Measurements from ENCODE around the gene NAXE.

The NAXE gene

DNA sequence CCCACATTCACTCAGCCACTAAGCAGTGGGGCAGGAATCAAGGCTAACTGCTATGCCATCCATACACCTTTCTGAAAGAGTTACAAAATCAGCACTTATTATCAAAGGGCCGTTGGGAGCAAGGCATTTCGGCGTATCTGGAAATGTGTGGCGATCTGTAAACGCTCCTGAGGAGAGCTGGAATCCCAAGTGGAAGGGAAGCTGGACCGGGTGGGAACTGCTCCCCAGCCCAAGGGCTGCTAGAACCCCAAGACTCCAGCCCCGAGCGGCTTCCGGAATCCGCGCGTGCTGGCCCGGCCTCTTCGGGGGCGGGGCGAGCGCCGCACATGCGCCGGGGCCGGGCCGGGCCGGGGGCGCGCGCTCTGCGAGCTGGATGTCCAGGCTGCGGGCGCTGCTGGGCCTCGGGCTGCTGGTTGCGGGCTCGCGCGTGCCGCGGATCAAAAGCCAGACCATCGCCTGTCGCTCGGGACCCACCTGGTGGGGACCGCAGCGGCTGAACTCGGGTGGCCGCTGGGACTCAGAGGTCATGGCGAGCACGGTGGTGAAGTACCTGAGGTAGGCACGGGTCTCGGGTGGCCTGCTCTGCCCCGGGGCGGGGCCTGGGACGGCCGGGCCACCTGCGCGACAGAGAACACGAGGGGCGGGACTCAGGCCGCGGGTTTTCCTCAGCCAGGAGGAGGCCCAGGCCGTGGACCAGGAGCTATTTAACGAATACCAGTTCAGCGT lies at the start of gene NAXE:
Gene NAXE, plus strand, starts transcription at position 345 of the 726 bp plus-strand sequence. Its CDS starts 29 bp downstream, at position 374.
- Histone ChIP-seq H3K79me2 (ENCODE audit: low read length) (peaks cover 27% of the 10 kb centered on the region), H3K27ac (ENCODE audit: low read length) (peak within 1 kb of the TSS; percentile 37; the same call in 1 of the 2 replicates), H3K9me3 (replicated peaks; ENCODE audit: insufficient read depth, low read length) (no peaks in the 10 kb centered on the region), H2AFZ (ENCODE audit: low read length) (peak within 1 kb of the TSS; percentile 87), H3K4me2 (ENCODE audit: low read depth, low read length) (peak within 1 kb of the TSS; percentile 91), H3F3A (ENCODE audit: insufficient read depth, low read length) (peaks cover 35% of the 10 kb centered on the region), H3K9ac (ENCODE audit: low read length) (peak within 1 kb of the TSS; percentile 86), H3K4me1 (ENCODE audit: low read length) (peaks cover 20% of the 10 kb centered on the region), H4K20me1 (ENCODE audit: insufficient read depth, low read length) (no peaks in the 10 kb centered on the region), H3K36me3 (replicated peaks; ENCODE audit: insufficient read depth, low read length) (peaks cover 3% of the 10 kb centered on the region; the same call in 1 of the 2 replicates), H3K9me2 (replicated peaks; ENCODE audit: insufficient read depth, low read length) (no peaks in the 10 kb centered on the region), H3K27me3 (replicated peaks; ENCODE audit: insufficient read depth, low read length) (no peaks in the 10 kb centered on the region), H3K4me3 (ENCODE audit: low read length) (peak within 1 kb of the TSS; percentile 94)
- no peak for TF ChIP-seq EZH2 (optimal IDR thresholded peaks at IDR 0.05; ENCODE audit: low read depth, low read length)
- TF ChIP-seq, protein P1, sequence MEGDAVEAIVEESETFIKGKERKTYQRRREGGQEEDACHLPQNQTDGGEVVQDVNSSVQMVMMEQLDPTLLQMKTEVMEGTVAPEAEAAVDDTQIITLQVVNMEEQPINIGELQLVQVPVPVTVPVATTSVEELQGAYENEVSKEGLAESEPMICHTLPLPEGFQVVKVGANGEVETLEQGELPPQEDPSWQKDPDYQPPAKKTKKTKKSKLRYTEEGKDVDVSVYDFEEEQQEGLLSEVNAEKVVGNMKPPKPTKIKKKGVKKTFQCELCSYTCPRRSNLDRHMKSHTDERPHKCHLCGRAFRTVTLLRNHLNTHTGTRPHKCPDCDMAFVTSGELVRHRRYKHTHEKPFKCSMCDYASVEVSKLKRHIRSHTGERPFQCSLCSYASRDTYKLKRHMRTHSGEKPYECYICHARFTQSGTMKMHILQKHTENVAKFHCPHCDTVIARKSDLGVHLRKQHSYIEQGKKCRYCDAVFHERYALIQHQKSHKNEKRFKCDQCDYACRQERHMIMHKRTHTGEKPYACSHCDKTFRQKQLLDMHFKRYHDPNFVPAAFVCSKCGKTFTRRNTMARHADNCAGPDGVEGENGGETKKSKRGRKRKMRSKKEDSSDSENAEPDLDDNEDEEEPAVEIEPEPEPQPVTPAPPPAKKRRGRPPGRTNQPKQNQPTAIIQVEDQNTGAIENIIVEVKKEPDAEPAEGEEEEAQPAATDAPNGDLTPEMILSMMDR (IDR thresholded peaks at IDR 0.05; ENCODE audit: low read length), result no peak
- no peak for TF ChIP-seq EZH2phosphoT487 (IDR thresholded peaks at IDR 0.05; ENCODE audit: low read length)
- peak; percentile 88 for DNase-seq

DNA sequence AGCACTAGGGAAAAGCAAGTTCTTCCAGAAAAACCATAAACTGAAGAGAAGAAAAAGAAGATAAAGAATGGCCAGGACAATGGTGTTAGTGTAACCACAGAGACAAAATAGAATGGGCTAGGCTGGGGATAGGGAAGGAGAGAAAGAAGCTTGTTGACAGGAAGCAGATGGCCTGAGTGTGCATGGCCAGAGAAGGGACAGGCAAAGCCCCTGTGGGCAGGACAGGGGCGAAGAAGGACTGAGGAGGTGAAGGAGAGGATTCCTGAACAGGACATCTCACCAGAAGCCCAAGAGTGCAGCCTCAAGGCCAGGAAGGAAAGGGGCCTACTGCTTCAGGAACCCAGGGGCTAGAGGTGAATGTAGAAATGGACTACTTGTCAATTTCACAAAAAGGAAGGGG lies 48.5 kb upstream of the NAXE start:
- no peaks in the 10 kb centered on the region for H3K9me2 ChIP-seq (replicated peaks; ENCODE audit: insufficient read depth, low read length)
- no peak overlapping the region for H3K4me2 ChIP-seq (ENCODE audit: low read depth, low read length)
- no peak for DNase-seq
- no peaks in the 10 kb centered on the region for H3K79me2 ChIP-seq (ENCODE audit: low read length)
- no peak overlapping the region for H3K9ac ChIP-seq (ENCODE audit: low read length)
- no peak overlapping the region for H3K4me3 ChIP-seq (ENCODE audit: low read length)
- H2AFZ ChIP-seq (ENCODE audit: low read length), result no peak overlapping the region
- no peaks in the 10 kb centered on the region for H3F3A ChIP-seq (ENCODE audit: insufficient read depth, low read length)
- no peaks in the 10 kb centered on the region for H4K20me1 ChIP-seq (ENCODE audit: insufficient read depth, low read length)
- H3K27ac ChIP-seq (ENCODE audit: low read length), result no peak overlapping the region
- H3K36me3 ChIP-seq (replicated peaks; ENCODE audit: insufficient read depth, low read length), result no peaks in the 10 kb centered on the region
- no peaks in the 10 kb centered on the region for H3K27me3 ChIP-seq (replicated peaks; ENCODE audit: insufficient read depth, low read length)
- no peaks in the 10 kb centered on the region for H3K4me1 ChIP-seq (ENCODE audit: low read length)
- H3K9me3 ChIP-seq (replicated peaks; ENCODE audit: insufficient read depth, low read length), result no peaks in the 10 kb centered on the region
- TF ChIP-seq EZH2 (optimal IDR thresholded peaks at IDR 0.05; ENCODE audit: low read depth, low read length) (no peak), EZH2phosphoT487 (IDR thresholded peaks at IDR 0.05; ENCODE audit: low read length) (no peak)
- TF ChIP-seq, protein P1 (IDR thresholded peaks at IDR 0.05; ENCODE audit: low read length), result no peak

DNA sequence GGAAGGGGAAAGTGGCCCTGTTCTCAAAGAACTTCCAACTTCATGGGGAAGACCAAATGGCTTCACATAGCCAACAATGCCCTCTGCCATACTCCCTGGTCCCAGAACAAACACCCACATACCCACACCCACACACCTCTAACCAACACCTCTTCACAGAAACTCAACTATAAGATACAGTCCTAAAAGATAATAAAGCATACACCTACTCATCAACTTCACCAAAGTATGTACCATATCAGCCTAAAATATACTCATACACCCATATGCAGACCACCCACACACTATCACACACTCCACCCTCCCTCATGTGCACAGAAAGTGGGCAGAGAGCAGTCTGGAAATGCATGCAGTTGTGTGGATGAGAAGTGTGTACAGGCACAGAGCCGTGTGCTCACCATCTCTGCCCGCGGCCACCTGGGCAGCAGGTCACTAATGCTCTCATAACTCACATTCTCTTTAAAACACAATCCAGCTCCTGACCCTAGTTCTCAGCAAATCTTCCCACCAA lies 46.9 kb upstream of the NAXE start:
- H3F3A ChIP-seq (ENCODE audit: insufficient read depth, low read length), result no peaks in the 10 kb centered on the region
- no peak overlapping the region for H3K9ac ChIP-seq (ENCODE audit: low read length)
- no peaks in the 10 kb centered on the region for H3K4me1 ChIP-seq (ENCODE audit: low read length)
- no peak overlapping the region for H3K4me2 ChIP-seq (ENCODE audit: low read depth, low read length)
- TF ChIP-seq EZH2phosphoT487 (IDR thresholded peaks at IDR 0.05; ENCODE audit: low read length), result no peak
- no peak overlapping the region for H3K4me3 ChIP-seq (ENCODE audit: low read length)
- no peaks in the 10 kb centered on the region for H3K9me2 ChIP-seq (replicated peaks; ENCODE audit: insufficient read depth, low read length)
- no peak overlapping the region for H3K27ac ChIP-seq (ENCODE audit: low read length)
- no peaks in the 10 kb centered on the region for H3K27me3 ChIP-seq (replicated peaks; ENCODE audit: insufficient read depth, low read length)
- DNase-seq, result no peak
- no peaks in the 10 kb centered on the region for H3K79me2 ChIP-seq (ENCODE audit: low read length)
- no peaks in the 10 kb centered on the region for H4K20me1 ChIP-seq (ENCODE audit: insufficient read depth, low read length)
- no peaks in the 10 kb centered on the region for H3K9me3 ChIP-seq (replicated peaks; ENCODE audit: insufficient read depth, low read length)
- no peak overlapping the region for H2AFZ ChIP-seq (ENCODE audit: low read length)
- H3K36me3 ChIP-seq (replicated peaks; ENCODE audit: insufficient read depth, low read length), result no peaks in the 10 kb centered on the region

DNA sequence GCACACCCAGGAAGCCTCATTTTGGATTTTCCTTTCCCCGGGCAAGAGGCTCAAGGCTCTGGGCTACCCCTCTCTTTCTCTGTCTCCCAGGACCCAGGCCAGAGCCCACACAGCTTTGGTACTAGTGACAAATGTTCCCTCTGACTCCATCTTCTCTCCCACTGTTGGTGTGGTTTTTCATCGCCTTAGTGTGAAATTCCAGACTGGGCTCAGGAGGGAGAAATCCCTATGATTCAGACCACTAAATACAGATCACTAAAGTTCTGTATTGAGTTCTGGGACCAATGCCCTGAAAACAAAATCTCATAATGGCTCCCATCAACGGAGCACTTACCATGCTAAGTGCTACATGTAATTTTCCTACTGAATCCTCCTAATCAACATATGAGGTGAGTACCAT lies 45.3 kb upstream of the NAXE start:
- TF ChIP-seq, protein P1 (IDR thresholded peaks at IDR 0.05; ENCODE audit: low read length), result no peak
- TF ChIP-seq EZH2phosphoT487 (IDR thresholded peaks at IDR 0.05; ENCODE audit: low read length) (no peak), EZH2 (optimal IDR thresholded peaks at IDR 0.05; ENCODE audit: low read depth, low read length) (no peak)
- no peaks in the 10 kb centered on the region for H3K9me3 ChIP-seq (replicated peaks; ENCODE audit: insufficient read depth, low read length)
- H3F3A ChIP-seq (ENCODE audit: insufficient read depth, low read length), result no peaks in the 10 kb centered on the region
- H3K4me2 ChIP-seq (ENCODE audit: low read depth, low read length), result no peak overlapping the region
- H3K4me3 ChIP-seq (ENCODE audit: low read length), result no peak overlapping the region
- H3K36me3 ChIP-seq (replicated peaks; ENCODE audit: insufficient read depth, low read length), result no peaks in the 10 kb centered on the region
- H3K27ac ChIP-seq (ENCODE audit: low read length), result no peak overlapping the region
- H3K4me1 ChIP-seq (ENCODE audit: low read length), result no peaks in the 10 kb centered on the region
- H4K20me1 ChIP-seq (ENCODE audit: insufficient read depth, low read length), result no peaks in the 10 kb centered on the region
- H3K9me2 ChIP-seq (replicated peaks; ENCODE audit: insufficient read depth, low read length), result no peaks in the 10 kb centered on the region
- no peak overlapping the region for H3K9ac ChIP-seq (ENCODE audit: low read length)
- no peak overlapping the region for H2AFZ ChIP-seq (ENCODE audit: low read length)
- no peaks in the 10 kb centered on the region for H3K27me3 ChIP-seq (replicated peaks; ENCODE audit: insufficient read depth, low read length)
- no peaks in the 10 kb centered on the region for H3K79me2 ChIP-seq (ENCODE audit: low read length)
- no peak for DNase-seq

Measured in MM.1S (cell line).